ENCODE data around the gene OPCML. TPM values are rescaled to one million over a fixed set of nuclear protein-coding genes. Genes with fewer than 3 reads are reported as not detected.

Gene OPCML
- total and polyA plus RNA-seq, 2 experiments from 2014 or later = 1.2 to 4.4 TPM

DNA sequence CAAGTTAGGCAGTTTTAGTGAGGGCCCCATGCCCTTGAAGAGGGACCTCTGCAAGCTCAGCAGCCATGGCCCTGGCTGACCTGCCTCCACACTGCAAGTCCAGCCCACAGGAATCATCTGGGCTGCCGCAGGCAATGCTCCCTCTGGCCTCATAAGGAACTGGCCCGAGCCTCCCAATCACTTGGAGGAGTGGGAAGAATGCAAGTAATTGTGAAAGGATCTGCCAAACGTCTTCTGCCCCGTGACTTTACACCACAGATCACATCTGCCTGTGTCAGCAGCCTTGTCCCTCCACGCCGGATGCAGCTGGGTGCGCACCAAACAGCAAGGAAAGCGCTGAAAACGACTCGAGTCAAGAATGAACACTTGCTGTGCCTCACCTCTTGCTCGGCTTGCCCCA is 23.8 kb downstream of the OPCML start (continued):
- TF ChIP-seq, protein P1, sequence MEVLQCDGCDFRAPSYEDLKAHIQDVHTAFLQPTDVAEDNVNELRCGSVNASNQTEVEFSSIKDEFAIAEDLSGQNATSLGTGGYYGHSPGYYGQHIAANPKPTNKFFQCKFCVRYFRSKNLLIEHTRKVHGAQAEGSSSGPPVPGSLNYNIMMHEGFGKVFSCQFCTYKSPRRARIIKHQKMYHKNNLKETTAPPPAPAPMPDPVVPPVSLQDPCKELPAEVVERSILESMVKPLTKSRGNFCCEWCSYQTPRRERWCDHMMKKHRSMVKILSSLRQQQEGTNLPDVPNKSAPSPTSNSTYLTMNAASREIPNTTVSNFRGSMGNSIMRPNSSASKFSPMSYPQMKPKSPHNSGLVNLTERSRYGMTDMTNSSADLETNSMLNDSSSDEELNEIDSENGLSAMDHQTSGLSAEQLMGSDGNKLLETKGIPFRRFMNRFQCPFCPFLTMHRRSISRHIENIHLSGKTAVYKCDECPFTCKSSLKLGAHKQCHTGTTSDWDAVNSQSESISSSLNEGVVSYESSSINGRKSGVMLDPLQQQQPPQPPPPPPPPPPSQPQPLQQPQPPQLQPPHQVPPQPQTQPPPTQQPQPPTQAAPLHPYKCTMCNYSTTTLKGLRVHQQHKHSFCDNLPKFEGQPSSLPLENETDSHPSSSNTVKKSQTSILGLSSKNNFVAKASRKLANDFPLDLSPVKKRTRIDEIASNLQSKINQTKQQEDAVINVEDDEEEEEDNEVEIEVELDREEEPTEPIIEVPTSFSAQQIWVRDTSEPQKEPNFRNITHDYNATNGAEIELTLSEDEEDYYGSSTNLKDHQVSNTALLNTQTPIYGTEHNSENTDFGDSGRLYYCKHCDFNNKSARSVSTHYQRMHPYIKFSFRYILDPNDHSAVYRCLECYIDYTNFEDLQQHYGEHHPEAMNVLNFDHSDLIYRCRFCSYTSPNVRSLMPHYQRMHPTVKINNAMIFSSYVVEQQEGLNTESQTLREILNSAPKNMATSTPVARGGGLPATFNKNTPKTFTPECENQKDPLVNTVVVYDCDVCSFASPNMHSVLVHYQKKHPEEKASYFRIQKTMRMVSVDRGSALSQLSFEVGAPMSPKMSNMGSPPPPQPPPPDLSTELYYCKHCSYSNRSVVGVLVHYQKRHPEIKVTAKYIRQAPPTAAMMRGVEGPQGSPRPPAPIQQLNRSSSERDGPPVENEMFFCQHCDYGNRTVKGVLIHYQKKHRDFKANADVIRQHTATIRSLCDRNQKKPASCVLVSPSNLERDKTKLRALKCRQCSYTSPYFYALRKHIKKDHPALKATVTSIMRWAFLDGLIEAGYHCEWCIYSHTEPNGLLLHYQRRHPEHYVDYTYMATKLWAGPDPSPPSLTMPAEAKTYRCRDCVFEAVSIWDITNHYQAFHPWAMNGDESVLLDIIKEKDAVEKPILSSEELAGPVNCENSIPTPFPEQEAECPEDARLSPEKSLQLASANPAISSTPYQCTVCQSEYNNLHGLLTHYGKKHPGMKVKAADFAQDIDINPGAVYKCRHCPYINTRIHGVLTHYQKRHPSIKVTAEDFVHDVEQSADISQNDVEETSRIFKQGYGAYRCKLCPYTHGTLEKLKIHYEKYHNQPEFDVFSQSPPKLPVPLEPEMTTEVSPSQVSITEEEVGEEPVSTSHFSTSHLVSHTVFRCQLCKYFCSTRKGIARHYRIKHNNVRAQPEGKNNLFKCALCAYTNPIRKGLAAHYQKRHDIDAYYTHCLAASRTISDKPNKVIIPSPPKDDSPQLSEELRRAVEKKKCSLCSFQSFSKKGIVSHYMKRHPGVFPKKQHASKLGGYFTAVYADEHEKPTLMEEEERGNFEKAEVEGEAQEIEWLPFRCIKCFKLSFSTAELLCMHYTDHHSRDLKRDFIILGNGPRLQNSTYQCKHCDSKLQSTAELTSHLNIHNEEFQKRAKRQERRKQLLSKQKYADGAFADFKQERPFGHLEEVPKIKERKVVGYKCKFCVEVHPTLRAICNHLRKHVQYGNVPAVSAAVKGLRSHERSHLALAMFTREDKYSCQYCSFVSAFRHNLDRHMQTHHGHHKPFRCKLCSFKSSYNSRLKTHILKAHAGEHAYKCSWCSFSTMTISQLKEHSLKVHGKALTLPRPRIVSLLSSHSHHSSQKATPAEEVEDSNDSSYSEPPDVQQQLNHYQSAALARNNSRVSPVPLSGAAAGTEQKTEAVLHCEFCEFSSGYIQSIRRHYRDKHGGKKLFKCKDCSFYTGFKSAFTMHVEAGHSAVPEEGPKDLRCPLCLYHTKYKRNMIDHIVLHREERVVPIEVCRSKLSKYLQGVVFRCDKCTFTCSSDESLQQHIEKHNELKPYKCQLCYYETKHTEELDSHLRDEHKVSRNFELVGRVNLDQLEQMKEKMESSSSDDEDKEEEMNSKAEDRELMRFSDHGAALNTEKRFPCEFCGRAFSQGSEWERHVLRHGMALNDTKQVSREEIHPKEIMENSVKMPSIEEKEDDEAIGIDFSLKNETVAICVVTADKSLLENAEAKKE (CRISPR knock-in tag; IDR thresholded peaks at IDR 0.05) = no peak

DNA sequence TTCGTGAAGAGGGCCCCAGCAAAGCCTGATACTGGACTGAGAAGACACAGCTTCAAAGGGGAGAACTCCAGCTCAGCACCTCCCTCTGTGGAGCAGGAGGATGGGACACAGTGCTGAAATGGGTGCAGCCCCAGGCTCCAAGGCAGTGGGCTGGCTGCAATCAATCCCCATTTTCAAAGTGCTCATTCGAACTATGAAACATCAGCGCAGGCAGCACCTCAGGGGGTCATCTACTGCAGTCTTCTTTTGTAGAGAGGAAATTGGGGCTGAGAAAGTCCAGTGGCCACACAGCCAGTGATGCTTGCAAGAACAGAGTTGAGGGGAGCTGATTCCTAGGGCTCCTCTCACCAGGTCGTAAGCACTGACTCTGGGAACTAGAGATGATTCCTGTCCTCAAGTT is 25.1 kb downstream of the OPCML start:
- Histone ChIP-seq H2AFZ (no peak overlapping the region), H3K27me3 (ENCODE audit: insufficient read depth) (peaks cover 9% of the 10 kb centered on the region; the same call in 1 of the 2 replicates), H4K20me1 (replicated peaks; ENCODE audit: insufficient read depth) (no peaks in the 10 kb centered on the region), H3K27ac (ENCODE audit: low read depth) (no peak overlapping the region), H3K79me2 (replicated peaks; ENCODE audit: insufficient read depth) (peaks cover 20% of the 10 kb centered on the region), H3K4me1 (ENCODE audit: insufficient read depth) (peaks cover 51% of the 10 kb centered on the region), H3F3A (replicated peaks; ENCODE audit: low read depth) (0 out of 2 replicates have a peak, but pooled peaks cover 7% of the 10 kb centered on the region), H3K36me3 (ENCODE audit: insufficient read depth) (no peaks in the 10 kb centered on the region), H3K9me2 (ENCODE audit: insufficient read depth) (peaks cover 15% of the 10 kb centered on the region; the same call in 1 of the 2 replicates), H3K4me3 (no peak overlapping the region), H3K4me2 (peak overlapping the region; percentile 56; the same call in 1 of the 2 replicates)
- H3K4me1 Mint-ChIP-seq = peaks cover 57% of the 10 kb centered on the region
- DNase-seq (ENCODE audit: low spot score) = no peak
- H3K4me3 Mint-ChIP-seq = no peak overlapping the region
- H3K27me3 Mint-ChIP-seq (ENCODE audit: insufficient read depth, low read depth, poor library complexity) = peaks cover 5% of the 10 kb centered on the region
- H3K27ac Mint-ChIP-seq = no peak overlapping the region
- ATAC-seq = no peak
- peaks cover 2% of the 10 kb centered on the region; the same call in 1 of the 3 replicates for H3K9me3 Mint-ChIP-seq
- H3K36me3 Mint-ChIP-seq (ENCODE audit: low read depth) = peaks cover 8% of the 10 kb centered on the region; the same call in 2 of the 3 replicates
- TF ChIP-seq, protein P2, sequence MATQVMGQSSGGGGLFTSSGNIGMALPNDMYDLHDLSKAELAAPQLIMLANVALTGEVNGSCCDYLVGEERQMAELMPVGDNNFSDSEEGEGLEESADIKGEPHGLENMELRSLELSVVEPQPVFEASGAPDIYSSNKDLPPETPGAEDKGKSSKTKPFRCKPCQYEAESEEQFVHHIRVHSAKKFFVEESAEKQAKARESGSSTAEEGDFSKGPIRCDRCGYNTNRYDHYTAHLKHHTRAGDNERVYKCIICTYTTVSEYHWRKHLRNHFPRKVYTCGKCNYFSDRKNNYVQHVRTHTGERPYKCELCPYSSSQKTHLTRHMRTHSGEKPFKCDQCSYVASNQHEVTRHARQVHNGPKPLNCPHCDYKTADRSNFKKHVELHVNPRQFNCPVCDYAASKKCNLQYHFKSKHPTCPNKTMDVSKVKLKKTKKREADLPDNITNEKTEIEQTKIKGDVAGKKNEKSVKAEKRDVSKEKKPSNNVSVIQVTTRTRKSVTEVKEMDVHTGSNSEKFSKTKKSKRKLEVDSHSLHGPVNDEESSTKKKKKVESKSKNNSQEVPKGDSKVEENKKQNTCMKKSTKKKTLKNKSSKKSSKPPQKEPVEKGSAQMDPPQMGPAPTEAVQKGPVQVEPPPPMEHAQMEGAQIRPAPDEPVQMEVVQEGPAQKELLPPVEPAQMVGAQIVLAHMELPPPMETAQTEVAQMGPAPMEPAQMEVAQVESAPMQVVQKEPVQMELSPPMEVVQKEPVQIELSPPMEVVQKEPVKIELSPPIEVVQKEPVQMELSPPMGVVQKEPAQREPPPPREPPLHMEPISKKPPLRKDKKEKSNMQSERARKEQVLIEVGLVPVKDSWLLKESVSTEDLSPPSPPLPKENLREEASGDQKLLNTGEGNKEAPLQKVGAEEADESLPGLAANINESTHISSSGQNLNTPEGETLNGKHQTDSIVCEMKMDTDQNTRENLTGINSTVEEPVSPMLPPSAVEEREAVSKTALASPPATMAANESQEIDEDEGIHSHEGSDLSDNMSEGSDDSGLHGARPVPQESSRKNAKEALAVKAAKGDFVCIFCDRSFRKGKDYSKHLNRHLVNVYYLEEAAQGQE (IDR thresholded peaks at IDR 0.05; ENCODE audit: unreplicated experiment) = no peak
- no peak for TF ChIP-seq CREB1 (CRISPR knock-in tag; IDR thresholded peaks at IDR 0.05; ENCODE audit: low read depth)
- TF ChIP-seq NANOG (IDR thresholded peaks at IDR 0.05; ENCODE audit: borderline replicate concordance) = no peak
- no peak for TF ChIP-seq ZNF331 (CRISPR knock-in tag; IDR thresholded peaks at IDR 0.05; ENCODE audit: low read depth)
- TF ChIP-seq STAT1 (IDR thresholded peaks at IDR 0.05; ENCODE audit: unreplicated experiment) = no peak
- TF ChIP-seq ZNF114 (CRISPR knock-in tag; IDR thresholded peaks at IDR 0.05) = no peak
- no peak for TF ChIP-seq EZH2 (IDR thresholded peaks at IDR 0.05; ENCODE audit: low read depth, unreplicated experiment)
- no peak for TF ChIP-seq EZH2phosphoT487 (IDR thresholded peaks at IDR 0.05; ENCODE audit: unreplicated experiment)
- TF ChIP-seq, protein P3, sequence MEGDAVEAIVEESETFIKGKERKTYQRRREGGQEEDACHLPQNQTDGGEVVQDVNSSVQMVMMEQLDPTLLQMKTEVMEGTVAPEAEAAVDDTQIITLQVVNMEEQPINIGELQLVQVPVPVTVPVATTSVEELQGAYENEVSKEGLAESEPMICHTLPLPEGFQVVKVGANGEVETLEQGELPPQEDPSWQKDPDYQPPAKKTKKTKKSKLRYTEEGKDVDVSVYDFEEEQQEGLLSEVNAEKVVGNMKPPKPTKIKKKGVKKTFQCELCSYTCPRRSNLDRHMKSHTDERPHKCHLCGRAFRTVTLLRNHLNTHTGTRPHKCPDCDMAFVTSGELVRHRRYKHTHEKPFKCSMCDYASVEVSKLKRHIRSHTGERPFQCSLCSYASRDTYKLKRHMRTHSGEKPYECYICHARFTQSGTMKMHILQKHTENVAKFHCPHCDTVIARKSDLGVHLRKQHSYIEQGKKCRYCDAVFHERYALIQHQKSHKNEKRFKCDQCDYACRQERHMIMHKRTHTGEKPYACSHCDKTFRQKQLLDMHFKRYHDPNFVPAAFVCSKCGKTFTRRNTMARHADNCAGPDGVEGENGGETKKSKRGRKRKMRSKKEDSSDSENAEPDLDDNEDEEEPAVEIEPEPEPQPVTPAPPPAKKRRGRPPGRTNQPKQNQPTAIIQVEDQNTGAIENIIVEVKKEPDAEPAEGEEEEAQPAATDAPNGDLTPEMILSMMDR (conservative IDR thresholded peaks at IDR 0.05; ENCODE audit: low read depth in 2 of 2) = no peak
- no peak for TF ChIP-seq POLR2AphosphoS5 (IDR thresholded peaks at IDR 0.05; ENCODE audit: low read depth)
- TF ChIP-seq JUNB (IDR thresholded peaks at IDR 0.05; ENCODE audit: unreplicated experiment) = no peak
- TF ChIP-seq, protein P4, sequence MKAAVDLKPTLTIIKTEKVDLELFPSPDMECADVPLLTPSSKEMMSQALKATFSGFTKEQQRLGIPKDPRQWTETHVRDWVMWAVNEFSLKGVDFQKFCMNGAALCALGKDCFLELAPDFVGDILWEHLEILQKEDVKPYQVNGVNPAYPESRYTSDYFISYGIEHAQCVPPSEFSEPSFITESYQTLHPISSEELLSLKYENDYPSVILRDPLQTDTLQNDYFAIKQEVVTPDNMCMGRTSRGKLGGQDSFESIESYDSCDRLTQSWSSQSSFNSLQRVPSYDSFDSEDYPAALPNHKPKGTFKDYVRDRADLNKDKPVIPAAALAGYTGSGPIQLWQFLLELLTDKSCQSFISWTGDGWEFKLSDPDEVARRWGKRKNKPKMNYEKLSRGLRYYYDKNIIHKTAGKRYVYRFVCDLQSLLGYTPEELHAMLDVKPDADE (IDR thresholded peaks at IDR 0.05) = no peak

Measured in GM23338 (cell line).